Measurements from ENCODE around the gene DAZ4.
"Not testable (repeated sequence)": the region's sequence is repeated elsewhere in the genome, so short reads cannot be mapped to it uniquely, and the experiment has no call there.

DAZ4 gene, protein sequence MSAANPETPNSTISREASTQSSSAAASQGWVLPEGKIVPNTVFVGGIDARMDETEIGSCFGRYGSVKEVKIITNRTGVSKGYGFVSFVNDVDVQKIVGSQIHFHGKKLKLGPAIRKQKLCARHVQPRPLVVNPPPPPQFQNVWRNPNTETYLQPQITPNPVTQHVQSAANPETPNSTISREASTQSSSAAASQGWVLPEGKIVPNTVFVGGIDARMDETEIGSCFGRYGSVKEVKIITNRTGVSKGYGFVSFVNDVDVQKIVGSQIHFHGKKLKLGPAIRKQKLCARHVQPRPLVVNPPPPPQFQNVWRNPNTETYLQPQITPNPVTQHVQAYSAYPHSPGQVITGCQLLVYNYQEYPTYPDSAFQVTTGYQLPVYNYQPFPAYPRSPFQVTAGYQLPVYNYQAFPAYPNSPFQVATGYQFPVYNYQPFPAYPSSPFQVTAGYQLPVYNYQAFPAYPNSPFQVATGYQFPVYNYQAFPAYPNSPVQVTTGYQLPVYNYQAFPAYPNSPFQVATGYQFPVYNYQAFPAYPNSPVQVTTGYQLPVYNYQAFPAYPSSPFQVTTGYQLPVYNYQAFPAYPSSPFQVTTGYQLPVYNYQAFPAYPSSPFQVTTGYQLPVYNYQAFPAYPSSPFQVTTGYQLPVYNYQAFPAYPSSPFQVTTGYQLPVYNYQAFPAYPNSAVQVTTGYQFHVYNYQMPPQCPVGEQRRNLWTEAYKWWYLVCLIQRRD

DNA sequence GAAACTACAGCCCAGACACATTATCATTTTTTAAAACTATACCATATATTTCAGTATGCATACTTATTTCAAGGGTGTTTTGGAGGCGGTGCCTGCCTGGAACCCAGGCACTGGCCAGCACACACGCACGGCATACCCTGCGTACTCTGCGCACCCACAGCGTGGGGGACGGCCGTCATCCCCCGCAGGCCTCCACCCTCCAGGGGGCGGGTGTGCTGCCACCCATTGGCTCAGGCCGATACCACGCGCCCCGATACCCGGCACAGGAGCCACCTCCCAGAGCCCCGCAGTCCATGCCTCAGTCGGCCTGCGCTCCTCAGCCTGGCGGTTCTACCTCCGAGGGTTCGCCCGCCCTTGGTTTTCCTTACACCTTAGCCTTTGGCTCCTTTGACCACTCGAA, at the start of gene DAZ4:
TSS of gene DAZ4 (plus strand) at position 301 of the 400 bp plus-strand sequence. CDS start 208 bp downstream, outside the sequence.
- not testable (repeated sequence) for DNase-seq

DNA sequence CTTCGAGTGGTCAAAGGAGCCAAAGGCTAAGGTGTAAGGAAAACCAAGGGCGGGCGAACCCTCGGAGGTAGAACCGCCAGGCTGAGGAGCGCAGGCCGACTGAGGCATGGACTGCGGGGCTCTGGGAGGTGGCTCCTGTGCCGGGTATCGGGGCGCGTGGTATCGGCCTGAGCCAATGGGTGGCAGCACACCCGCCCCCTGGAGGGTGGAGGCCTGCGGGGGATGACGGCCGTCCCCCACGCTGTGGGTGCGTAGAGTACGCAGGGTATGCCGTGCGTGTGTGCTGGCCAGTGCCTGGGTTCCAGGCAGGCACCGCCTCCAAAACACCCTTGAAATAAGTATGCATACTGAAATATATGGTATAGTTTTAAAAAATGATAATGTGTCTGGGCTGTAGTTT, 20.4 kb upstream of the DAZ4 start, which contains the start of gene DAZ3:
TSS of gene DAZ3 (minus strand) at position 101 of the 400 bp plus-strand sequence. CDS start 208 bp downstream, outside the sequence.
- not testable (repeated sequence) for DNase-seq

DNA sequence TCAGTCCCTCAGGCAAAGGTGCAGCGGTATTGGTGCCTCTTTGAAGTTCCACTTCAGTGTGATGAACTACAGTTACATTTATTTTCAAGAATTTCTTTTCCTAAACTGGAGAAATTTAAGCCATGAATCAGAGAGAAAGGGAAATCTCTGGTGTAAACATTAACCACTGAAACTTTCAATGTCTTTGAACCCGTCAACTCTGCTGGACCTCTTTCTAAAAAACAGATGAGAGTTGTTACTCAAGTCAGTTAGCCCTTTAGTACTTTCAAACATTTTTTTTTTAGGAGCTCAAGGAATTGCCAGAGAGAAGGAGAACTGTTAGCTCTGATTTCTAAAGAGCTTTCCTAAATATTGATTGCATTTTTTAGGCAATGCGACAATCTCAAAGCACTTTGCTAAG, 11.9 kb upstream of the DAZ4 start:
- DNase-seq = not testable (repeated sequence)

DNA sequence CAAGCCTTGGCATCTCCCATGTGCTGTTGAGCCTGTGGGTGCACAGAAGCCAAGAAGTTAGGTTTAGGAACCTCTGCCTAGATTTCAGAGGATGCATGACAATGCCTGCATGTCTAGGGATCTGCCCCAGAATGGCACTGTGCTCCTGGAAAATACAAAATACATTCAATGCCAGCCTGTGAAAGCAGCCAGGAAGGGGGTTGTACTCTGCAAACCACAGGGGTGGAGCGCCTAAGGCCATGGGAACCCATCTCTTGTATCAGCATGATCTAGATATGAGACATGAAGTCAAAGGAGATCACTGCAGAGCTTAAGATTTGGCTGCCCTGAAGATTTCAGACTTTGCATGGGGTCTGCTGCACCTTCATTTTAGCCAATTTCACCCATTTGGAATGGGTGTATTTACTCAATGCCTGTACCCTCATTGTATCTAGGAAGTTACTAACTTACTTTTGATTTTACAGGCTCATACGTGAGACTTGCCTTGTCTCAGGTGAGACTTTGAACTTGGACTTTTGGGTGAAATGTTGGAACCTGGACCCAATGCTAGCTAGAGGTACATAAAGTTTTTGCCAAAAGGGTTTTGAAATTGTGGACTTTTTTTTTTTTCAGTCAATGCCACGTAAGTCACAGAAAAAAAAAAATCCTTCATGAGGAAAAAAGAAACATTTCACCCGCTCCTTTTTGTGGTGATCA, 9.4 kb upstream of the DAZ4 start:
- DNase-seq = not testable (repeated sequence)

DNA sequence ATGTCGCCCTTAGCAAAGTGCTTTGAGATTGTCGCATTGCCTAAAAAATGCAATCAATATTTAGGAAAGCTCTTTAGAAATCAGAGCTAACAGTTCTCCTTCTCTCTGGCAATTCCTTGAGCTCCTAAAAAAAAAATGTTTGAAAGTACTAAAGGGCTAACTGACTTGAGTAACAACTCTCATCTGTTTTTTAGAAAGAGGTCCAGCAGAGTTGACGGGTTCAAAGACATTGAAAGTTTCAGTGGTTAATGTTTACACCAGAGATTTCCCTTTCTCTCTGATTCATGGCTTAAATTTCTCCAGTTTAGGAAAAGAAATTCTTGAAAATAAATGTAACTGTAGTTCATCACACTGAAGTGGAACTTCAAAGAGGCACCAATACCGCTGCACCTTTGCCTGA, 8.7 kb upstream of the DAZ4 start:
- DNase-seq = not testable (repeated sequence)
